NB4 (cell line): Measurements from ENCODE around the gene ARL2BP.

Experiments
- CTCF ChIP-seq: IDR thresholded peaks from one replicate; pipeline ENCODE4 v1.5.1; 2012; ENCODE audit warnings: low read depth, low read length
- MAX ChIP-seq: IDR thresholded peaks from 2 replicates; pipeline ENCODE4 v1.6.1; 2011; ENCODE audit warnings: low read depth, low read length
- MYC ChIP-seq: IDR thresholded peaks from 2 replicates; pipeline ENCODE4 v1.6.1; 2011; ENCODE audit warnings: low read depth, low read length
- POLR2A ChIP-seq: IDR thresholded peaks from 2 replicates; pipeline ENCODE4 v1.6.1; 2011; ENCODE audit warnings: mild to moderate bottlenecking; ENCODE audit not compliant: insufficient read length; ENCODE audit errors: extremely low read depth

GRCh38 chr16:57299009-57299718 is 54.1 kb downstream of the ARL2BP start:
- TF ChIP-seq CTCF (no peak), MAX (no peak), POLR2A (no peak), MYC (no peak)
